Neural cell (in vitro differentiated cells): ENCODE data around the gene AKR1E2.

ENCODE experiments used
- CTCF ChIP-seq: fragments of 450-650 bp; IDR thresholded peaks from 2 replicates; pipeline ENCODE4 v1.5.1; 2014; ENCODE audit warnings: antibody characterized with exemption, mild to moderate bottlenecking, moderate library complexity; ENCODE audit not compliant: poor library complexity, severe bottlenecking
- TF ChIP-seq, protein P1 (sequence below): IDR thresholded peaks from 2 replicates; pipeline ENCODE4 v1.6.1; 2012; ENCODE audit warnings: borderline replicate concordance

DNA sequence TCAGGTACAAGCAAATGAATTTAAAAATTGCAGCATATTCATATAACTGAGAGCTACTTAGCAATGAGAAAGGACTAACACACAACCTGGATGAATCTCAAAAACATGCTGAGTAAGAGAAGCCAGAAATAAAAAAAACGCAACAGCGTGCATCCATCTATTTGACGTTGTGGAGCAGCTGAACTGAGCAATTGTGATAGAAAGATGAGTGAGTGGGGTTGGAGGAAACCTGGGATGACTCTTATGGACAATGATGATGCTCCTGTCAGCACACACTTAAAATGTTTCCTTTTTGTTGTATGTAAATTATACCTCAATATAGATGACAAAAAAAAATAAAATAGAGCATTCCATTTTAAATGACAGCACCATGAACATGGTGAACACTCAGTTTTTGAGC is 36.0 kb upstream of the AKR1E2 start:
- TF ChIP-seq, protein P1, sequence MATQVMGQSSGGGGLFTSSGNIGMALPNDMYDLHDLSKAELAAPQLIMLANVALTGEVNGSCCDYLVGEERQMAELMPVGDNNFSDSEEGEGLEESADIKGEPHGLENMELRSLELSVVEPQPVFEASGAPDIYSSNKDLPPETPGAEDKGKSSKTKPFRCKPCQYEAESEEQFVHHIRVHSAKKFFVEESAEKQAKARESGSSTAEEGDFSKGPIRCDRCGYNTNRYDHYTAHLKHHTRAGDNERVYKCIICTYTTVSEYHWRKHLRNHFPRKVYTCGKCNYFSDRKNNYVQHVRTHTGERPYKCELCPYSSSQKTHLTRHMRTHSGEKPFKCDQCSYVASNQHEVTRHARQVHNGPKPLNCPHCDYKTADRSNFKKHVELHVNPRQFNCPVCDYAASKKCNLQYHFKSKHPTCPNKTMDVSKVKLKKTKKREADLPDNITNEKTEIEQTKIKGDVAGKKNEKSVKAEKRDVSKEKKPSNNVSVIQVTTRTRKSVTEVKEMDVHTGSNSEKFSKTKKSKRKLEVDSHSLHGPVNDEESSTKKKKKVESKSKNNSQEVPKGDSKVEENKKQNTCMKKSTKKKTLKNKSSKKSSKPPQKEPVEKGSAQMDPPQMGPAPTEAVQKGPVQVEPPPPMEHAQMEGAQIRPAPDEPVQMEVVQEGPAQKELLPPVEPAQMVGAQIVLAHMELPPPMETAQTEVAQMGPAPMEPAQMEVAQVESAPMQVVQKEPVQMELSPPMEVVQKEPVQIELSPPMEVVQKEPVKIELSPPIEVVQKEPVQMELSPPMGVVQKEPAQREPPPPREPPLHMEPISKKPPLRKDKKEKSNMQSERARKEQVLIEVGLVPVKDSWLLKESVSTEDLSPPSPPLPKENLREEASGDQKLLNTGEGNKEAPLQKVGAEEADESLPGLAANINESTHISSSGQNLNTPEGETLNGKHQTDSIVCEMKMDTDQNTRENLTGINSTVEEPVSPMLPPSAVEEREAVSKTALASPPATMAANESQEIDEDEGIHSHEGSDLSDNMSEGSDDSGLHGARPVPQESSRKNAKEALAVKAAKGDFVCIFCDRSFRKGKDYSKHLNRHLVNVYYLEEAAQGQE = no peak
- no peak for TF ChIP-seq CTCF
